ENCODE measurements around the gene PRC1.

The PRC1 gene

DNA sequence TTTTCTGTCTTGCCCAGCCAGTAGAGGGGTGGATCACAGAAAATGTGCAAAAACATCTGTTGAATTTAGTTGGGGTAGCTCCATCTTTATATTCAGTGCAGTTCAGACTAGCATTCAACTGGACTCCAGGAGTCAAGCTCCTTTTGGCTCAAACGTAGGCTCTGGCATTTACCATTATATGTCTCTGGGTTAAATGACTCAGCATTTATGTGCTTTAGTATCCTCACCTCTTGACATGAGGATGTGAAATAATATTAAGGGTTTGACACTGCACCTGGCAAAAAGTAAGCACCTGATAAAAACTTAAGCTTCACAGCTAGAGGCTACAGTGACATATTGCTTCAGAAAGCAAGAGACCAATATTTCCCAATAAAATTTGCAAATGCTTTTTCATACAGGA is 14.8 kb downstream of the PRC1 start:
- TF ChIP-seq, protein P1, sequence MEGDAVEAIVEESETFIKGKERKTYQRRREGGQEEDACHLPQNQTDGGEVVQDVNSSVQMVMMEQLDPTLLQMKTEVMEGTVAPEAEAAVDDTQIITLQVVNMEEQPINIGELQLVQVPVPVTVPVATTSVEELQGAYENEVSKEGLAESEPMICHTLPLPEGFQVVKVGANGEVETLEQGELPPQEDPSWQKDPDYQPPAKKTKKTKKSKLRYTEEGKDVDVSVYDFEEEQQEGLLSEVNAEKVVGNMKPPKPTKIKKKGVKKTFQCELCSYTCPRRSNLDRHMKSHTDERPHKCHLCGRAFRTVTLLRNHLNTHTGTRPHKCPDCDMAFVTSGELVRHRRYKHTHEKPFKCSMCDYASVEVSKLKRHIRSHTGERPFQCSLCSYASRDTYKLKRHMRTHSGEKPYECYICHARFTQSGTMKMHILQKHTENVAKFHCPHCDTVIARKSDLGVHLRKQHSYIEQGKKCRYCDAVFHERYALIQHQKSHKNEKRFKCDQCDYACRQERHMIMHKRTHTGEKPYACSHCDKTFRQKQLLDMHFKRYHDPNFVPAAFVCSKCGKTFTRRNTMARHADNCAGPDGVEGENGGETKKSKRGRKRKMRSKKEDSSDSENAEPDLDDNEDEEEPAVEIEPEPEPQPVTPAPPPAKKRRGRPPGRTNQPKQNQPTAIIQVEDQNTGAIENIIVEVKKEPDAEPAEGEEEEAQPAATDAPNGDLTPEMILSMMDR (IDR thresholded peaks at IDR 0.05), result no peak
- H3K9me3 ChIP-seq, result no peaks in the 10 kb centered on the region
- peaks cover 46% of the 10 kb centered on the region for H3K36me3 ChIP-seq
- H3K4me1 ChIP-seq (ENCODE audit: control insufficient read depth in 1 of 2, insufficient read depth in 1 of 2, low read depth in 1 of 2, low read length in 1 of 2), result peaks cover 6 to 8% of the 10 kb centered on the region in 2 experiments
- H3K27me3 ChIP-seq, result no peaks in the 10 kb centered on the region
- H3K4me3 ChIP-seq (ENCODE audit: low read depth in 1 of 2, low read length in 1 of 2), result no peak overlapping the region
- no peak overlapping the region for H3K27ac ChIP-seq

DNA sequence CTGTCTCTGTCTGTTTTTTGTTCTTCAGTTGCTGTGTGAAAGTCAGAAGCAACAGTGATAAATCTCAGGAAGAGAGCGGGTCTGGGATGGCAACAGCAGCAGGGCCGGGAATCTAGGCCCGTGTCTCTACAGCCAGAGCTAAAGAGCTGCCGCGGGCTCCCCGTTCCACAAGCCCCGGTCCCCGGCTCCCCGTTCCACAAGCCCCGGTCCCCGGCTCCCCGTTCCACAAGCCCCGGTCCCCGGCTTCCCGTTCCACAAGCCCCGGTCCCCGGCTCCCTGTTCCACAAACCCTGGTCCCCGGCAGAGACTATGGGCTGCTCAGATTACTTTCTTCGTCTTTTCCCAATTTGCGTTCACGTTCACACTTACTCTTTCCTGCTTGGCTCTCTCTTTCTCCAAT is 20.1 kb downstream of the PRC1 start:
- no peak overlapping the region for H3K27ac ChIP-seq
- no peaks in the 10 kb centered on the region for H3K27me3 ChIP-seq
- H3K4me1 ChIP-seq (ENCODE audit: control insufficient read depth in 1 of 2, insufficient read depth in 1 of 2, low read depth in 1 of 2, low read length in 1 of 2), result no peaks in the 10 kb centered on the region
- peaks cover 73% of the 10 kb centered on the region for H3K36me3 ChIP-seq
- H3K4me3 ChIP-seq (ENCODE audit: low read depth in 1 of 2, low read length in 1 of 2), result no peak overlapping the region
- TF ChIP-seq, protein P1 (IDR thresholded peaks at IDR 0.05), result no peak
- H3K9me3 ChIP-seq, result no peaks in the 10 kb centered on the region

DNA sequence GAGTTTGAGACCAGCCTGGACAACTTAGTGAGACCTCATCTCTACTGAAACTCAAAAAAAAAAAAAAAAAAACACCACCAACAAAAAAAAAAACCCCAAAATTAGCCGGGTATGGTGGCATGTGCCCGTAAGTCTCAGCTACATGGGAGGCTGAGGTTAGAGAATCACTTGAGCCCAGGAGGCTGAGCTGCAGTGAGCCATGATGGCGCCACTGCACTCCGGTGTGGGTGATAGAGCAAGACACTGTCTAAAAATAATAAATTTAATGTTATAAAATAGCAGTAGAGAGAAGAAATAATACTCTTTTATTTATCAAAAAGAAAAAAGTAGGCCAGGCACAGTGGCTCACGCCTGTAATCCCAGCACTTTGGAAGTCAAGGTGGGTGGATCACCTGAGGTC is 22.2 kb downstream of the PRC1 start:
- TF ChIP-seq, protein P1 (IDR thresholded peaks at IDR 0.05), result no peak
- Histone ChIP-seq H3K4me1 (ENCODE audit: control insufficient read depth in 1 of 2, insufficient read depth in 1 of 2, low read depth in 1 of 2, low read length in 1 of 2) (no peaks in the 10 kb centered on the region), H3K36me3 (peaks cover 80% of the 10 kb centered on the region), H3K9me3 (no peaks in the 10 kb centered on the region), H3K27me3 (no peaks in the 10 kb centered on the region), H3K27ac (no peak overlapping the region), H3K4me3 (ENCODE audit: low read depth in 1 of 2, low read length in 1 of 2) (no peak overlapping the region)

DNA sequence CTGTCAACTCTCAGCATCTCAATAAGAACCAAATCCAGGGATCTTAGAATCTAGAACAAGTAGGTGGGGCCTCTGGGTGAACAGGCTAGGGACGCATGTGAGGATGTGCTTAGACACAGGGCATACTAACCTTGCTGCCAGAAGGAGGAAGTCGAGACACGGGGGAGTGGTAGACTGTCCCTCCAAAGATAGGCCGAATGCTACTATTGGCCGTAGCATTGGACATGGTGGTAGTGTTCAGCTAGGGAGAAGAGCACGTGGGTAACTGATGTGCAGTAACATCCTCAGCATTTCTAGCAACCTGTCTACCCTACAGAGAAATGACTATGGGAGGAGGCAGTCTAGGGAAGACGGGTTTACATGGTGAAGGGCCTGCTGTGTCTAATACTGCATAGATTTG is 24.1 kb downstream of the PRC1 start:
- Histone ChIP-seq H3K4me3 (ENCODE audit: low read depth in 1 of 2, low read length in 1 of 2) (no peak overlapping the region), H3K27ac (no peak overlapping the region), H3K27me3 (no peaks in the 10 kb centered on the region), H3K36me3 (peaks cover 83% of the 10 kb centered on the region), H3K9me3 (no peaks in the 10 kb centered on the region), H3K4me1 (ENCODE audit: control insufficient read depth in 1 of 2, insufficient read depth in 1 of 2, low read depth in 1 of 2, low read length in 1 of 2) (no peaks in the 10 kb centered on the region)
- TF ChIP-seq, protein P1 (IDR thresholded peaks at IDR 0.05), result no peak

DNA sequence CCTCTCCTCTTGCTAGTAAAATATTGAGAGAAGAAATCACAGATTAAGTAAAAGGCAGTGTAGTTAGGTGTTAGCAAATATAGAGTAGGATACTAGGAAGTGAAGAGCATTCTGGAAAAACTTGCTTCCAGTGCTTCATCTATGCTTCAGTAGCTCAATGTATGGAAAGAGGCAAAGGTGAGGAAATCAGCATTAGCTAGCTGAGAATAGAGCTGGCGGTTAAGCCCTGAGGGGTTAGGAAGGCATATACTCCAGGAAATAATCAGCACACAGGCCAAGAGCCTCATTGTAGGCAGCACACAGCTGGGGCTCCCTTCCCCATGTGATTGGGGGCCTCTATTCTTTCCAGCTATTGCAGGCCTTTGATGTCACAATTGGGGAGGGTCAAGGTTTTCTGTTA is 25.9 kb downstream of the PRC1 start:
- H3K36me3 ChIP-seq, result peaks cover 66% of the 10 kb centered on the region

More for the DNA sequence above, 25.9 kb downstream of the PRC1 start:
- H3K4me1 ChIP-seq (ENCODE audit: control insufficient read depth in 1 of 2, insufficient read depth in 1 of 2, low read depth in 1 of 2, low read length in 1 of 2), result no peaks in the 10 kb centered on the region
- H3K9me3 ChIP-seq, result no peaks in the 10 kb centered on the region
- no peak overlapping the region for H3K27ac ChIP-seq
- no peak overlapping the region for H3K4me3 ChIP-seq (ENCODE audit: low read depth in 1 of 2, low read length in 1 of 2)
- TF ChIP-seq, protein P1 (IDR thresholded peaks at IDR 0.05), result no peak
- no peaks in the 10 kb centered on the region for H3K27me3 ChIP-seq

Measured in neutrophil (primary cell).